Fibroblast of mammary gland (primary cell): ENCODE results near the gene EPB41L4B.

Source experiments
- DNase-seq: peaks from one replicate; pipeline ENCODE4 v3.0.0-alpha.2; 2010; ENCODE audit warnings: low read depth
- H3K4me3 ChIP-seq: 2 replicates; pipeline ENCODE4 v1.5.1; 2011; ENCODE audit warnings: low read depth, mild to moderate bottlenecking, low read length, moderate library complexity; ENCODE audit not compliant: control insufficient read depth
- CTCF ChIP-seq: conservative IDR thresholded peaks from 2 replicates; pipeline ENCODE4 v1.5.1; 2011; ENCODE audit warnings: low read depth, low read length, inconsistent platforms; ENCODE audit not compliant: control insufficient read depth, insufficient read depth

The EPB41L4B gene

GRCh38 chr9:109273869-109274268 lies 47.0 kb downstream of the EPB41L4B start:
- DNase-seq: no peak

GRCh38 chr9:109272745-109273144 lies 48.1 kb downstream of the EPB41L4B start:
- no peak for TF ChIP-seq CTCF
- no peak for DNase-seq
- no peak overlapping the region for H3K4me3 ChIP-seq

More at GRCh38 chr9:109273869-109274268, 47.0 kb downstream of the EPB41L4B start:
- H3K4me3 ChIP-seq: no peak overlapping the region
- no peak for TF ChIP-seq CTCF

- H3K4me3 ChIP-seq: no peak overlapping the region
- TF ChIP-seq CTCF: no peak
- no peak for DNase-seq
These were observed 48.8 kb downstream of the EPB41L4B start for GRCh38 chr9:109272045-109272444.

- no peak for DNase-seq
- no peak for TF ChIP-seq CTCF
- no peak overlapping the region for H3K4me3 ChIP-seq
These were observed 49.6 kb downstream of the EPB41L4B start for GRCh38 chr9:109270971-109271925.

- DNase-seq: no peak
- H3K4me3 ChIP-seq: no peak overlapping the region
- no peak for TF ChIP-seq CTCF
These were observed 50.4 kb downstream of the EPB41L4B start for GRCh38 chr9:109270441-109270840.

- no peak for DNase-seq
- no peak for TF ChIP-seq CTCF
- no peak overlapping the region for H3K4me3 ChIP-seq
These were observed 51.0 kb downstream of the EPB41L4B start for GRCh38 chr9:109269839-109270238.
